Embryonic facial prominence (tissue), 1 donor: ENCODE results near the gene HHIPL1.

ENCODE experiments used
- DNase-seq: peaks from one replicate; pipeline ENCODE4 v3.0.0-alpha.2; 2016; ENCODE audit errors: extremely low spot score

The HHIPL1 gene

DNA sequence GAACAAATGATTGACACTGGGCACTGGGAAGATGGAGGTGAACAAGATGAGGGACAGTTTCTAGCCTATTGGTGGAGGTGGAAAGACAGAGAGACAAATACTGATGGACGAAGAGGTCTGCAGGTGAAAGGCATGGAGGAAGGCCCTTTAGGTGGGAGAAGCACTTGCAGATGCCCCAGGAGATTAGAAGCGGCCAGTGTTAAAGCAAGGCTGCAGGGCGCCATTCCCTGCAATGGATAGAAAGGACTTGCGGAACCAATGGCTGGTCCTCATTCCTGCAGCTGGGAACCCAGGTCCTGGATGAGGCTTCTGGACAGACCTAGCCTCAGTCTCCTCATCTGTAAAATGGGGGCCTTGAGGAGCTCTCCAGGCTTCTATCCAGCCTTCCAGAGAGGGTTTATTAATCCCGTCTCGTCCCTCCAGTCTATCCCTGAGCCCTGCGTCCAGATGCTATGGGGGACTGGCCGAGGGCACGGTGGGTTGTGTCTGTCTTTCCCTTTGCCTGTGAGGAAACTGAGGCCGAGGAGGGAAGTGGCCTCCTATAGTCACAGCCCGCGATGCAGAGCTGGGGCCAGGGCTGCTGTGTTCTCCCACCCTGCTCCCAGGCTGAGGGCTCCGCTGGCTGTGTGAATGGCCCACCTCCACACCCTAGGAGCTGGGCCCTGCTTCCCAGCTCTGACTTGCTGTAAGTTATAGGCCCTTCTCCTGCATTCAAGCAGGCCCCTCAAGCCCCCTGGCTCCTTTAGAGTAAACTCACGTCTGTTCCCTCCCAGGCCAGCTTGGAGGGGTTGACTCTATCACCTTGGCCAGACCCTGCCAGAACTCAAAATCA is 72.1 kb downstream of the HHIPL1 start:
- DNase-seq = no peak

DNA sequence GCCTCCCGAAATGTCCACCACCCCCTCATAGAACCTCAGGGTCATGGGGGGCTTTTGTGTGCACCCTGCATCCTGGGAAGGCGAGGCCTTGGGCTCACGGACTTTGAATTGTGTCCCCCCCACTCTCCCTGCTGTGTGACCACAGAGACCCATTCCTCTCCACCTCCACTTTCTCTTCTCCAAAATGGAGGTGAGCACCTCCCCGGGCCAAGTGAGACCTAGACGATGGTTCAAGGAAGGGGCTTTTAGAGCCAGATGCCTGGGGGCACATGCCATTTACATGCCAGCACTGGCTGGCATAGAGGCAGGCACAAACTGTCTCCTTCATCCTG is 72.7 kb downstream of the HHIPL1 start:
- DNase-seq = no peak

DNA sequence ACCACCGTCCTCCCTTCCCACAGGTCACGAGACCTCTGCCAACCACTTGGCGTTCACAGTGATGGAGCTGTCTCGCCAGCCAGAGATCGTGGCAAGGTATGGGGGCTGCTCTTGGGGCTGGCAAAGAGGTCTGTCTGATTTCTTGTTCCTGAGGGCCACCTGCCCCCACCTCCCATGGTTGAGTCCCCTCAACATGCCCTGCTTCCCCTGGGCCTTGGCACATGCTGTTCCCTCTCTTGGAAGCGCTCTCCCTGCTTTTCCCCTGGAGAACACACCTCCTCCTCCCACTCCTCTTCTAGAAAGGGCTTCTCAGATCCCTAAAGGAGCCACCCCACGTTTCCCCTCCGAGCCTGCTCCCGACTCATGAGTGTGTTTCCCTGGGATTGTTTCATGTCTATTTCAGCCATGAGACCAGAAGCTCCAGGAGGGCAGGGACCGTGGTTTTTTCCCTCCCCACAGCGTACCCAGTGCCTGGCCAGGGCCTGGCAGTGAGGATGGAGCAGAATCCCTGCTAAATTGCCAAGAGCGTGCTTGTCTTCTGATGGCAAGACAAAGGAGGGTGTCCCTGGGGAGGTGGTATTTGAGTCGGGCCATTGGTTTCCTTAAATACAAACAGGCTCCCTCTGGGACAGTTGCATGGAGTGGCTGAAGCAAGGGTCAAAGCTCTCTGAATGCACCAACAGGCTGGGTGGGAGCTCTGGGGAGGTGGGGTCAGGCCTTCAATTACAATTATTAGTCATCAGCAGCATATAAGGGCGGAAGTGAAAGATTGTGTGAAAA is 73.3 kb downstream of the HHIPL1 start:
- DNase-seq = no peak

DNA sequence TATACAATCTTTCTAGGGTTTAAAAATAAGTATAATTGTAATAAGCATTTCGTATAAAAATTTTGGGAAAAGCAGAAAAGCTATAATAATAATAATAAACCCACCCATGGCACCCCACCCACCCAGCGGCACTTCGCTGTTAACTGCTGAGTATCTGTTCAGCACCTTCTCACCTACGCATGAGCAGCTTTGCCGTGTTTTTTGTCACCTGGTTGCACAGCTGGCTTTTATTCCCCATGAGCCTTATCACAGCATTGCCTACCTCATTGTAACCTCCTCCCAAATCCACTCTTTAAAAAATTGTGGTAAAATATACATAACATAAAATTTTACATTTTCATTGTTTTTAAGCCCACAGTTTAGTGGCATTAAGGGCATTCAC is 73.9 kb downstream of the HHIPL1 start:
- no peak for DNase-seq

DNA sequence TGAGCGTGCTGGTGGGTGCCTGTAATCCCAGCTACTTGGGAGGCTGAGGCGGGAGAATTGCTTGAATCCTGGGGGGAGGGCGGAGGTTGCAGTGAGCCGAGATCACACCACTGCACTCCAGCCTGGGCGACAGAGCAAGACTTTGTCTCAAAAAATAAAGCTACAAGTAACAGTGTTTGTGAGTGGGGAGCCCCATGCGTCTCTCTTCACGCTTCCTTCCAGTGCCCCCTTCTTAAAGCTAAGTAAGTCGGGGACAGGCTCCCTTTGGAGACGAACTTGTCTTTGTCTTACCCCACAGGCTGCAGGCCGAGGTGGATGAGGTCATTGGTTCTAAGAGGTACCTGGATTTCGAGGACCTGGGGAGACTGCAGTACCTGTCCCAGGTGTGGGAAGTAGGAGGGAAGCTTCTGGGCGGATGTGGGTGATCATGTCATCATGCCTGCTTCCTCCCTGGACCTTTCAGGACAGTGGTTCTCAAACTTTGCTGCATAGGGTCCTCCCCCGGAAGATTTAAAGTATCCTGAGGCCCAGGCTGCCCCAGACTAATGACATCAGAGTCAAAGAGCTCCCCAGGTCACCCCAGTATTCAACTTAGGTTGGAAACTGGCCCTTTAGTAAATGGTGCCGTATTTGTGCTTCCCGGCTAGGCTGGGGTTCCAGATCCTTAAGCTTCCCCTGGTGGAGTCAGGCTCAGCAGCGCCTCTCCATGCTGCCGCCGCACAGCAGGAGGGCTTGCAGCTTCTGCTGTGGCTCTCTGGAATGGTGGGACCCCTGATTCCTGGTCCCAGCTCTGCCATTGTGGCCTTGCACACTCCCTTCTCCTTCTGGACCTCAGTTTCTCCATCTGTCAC is 76.2 kb downstream of the HHIPL1 start:
- DNase-seq = no peak

DNA sequence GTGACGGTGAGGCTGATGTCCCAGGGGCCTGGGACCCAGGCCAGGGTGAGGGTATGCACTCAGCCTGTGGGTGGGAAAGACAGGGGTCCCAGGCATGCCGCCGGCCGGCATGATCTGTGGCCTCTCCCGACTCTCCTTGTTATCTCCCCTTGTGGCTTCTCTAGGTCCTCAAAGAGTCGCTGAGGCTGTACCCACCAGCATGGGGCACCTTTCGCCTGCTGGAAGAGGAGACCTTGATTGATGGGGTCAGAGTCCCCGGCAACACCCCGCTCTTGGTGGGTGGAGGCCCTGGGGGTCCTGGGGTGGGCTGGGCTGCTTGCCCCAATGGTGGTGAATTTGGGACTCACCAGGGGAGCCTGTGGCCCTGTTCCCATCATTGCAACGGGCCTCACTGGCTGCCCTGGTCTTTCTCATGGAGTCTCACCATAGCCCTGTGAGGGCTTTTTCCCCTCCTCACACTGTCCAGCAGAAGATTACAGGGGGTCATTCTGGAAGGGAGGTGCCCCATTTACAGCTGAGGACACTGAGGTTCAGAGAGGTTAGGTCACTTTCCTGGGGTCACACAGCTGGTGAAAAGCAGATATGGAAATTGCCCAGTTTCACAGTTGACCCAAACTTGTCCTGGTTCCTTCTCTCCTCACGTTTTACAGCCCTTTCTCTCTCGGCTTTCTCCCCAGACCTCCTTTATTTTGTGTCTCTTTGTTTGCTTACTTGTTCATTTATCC is 77.0 kb downstream of the HHIPL1 start:
- no peak for DNase-seq

DNA sequence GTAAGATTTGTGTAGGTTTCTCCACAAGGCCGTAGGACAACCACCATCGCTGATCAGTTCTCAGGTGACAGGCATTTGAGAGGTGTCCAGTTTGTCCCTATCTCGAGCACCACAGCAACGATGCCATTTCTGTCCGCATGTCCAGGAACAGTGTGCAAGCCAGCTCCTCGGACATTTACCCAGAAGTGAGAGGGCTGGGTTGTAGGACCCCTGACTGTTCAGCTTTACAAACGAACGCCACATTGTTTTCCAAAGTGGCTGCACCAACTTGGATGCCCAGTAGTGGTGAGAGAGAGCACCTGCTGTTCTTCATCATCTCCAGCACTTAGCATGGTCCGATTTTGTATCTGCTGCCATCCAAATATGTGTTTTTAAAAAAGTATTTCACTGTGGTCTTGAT is 77.8 kb downstream of the HHIPL1 start:
- DNase-seq = no peak

DNA sequence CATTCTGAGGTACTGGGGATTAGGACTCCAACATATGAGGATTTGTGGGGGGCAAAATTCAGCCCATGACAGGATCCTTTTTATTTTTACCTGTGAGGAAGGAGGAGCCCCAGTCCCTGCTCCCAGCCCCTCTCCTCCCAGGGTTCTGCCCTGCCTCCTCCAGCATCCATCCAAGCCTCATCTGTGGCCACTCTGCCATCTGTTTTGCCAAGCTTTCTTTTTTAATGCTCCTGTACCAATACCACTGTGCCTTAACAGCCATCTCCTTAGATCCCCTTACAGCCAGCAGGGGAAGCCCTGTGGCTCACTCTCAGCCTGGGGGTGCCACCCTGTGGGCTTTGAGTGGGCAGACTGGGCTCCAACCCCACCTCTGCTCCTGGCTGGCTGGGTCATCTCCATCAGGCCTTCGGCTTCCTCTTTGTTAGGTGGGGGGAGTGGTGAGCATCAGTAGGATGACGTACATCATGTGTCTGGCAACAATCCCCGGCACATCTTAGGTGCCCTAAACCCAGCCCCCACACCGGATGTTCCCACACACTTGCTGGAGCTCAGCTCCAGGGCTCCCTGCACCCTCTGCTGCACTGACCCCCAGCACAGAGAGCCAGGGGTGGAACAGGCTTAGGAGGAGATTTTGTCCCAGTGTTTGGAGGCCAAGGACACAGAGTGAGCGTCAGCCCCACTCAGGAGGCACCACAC is 79.4 kb downstream of the HHIPL1 start:
- DNase-seq = no peak

DNA sequence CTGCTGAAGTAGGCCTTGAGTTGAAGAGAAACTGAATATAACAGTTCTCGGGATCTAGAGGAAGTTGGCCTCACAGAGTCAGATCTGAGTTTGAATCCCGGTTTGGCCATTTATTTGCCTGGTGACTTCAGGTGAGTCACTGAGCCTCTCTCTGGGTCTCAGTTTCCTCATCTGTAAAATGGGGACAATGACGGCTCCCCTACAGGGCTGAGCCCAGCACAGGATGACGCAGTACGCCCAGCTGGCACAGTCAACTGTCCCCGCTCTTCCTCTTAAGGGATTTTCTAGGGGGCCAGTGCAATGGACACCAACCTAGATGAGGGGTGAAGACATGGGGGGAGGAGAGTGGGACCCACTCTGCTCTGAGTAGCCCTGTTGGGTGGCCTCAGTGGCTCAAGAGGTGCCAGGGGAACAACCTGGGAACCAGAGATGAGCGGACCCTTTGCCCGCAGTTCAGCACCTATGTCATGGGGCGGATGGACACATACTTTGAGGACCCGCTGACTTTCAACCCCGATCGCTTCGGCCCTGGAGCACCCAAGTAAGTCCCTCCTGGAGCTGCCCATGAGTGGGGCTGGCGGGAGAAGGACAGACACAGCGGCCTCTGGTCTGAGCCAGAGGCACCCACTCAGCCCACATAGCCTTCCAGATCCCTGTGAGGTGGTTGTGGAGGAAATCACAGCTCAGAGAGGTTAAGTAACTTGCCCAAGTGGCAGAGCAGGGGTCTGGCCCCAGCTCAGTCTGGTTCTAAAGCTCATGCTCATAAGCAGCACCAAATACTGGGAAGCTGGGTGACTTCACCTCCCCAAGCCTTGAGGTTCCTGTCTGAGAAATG is 80.2 kb downstream of the HHIPL1 start:
- DNase-seq = no peak

DNA sequence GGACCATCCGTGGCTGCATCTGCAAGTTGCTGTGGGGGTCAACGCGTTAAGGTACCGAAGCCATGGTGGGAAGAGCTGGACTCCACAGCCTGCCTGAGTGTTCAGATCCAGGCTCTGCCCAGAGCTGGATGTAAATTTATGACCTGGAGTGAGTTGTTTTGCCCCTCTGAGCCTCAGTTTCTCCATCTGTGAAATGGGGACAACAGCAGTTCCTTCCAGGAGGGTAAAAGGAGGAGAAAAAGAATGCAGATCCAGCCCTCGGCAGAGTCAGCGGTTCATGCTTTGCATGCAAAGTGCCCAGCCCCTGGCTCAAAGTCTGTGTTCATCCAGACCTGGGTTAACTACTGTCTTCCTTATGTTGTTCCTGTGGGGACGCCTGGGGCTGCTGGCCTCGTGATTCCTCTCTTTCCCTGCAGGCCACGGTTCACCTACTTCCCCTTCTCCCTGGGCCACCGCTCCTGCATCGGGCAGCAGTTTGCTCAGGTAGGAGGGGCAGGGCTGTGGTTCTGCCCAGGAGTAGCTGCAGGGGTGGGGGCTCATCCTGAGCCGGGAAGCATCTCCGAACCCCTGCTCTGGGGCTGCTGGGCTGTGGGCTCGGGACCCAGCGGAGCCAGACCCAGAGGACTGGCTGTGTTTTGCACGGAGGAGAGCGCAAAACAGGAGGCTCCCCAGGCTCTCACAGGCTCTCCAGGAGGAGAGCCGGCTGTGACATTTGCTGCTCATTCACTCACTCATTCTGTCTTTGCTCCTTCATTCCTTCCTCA is 81.0 kb downstream of the HHIPL1 start:
- no peak for DNase-seq

DNA sequence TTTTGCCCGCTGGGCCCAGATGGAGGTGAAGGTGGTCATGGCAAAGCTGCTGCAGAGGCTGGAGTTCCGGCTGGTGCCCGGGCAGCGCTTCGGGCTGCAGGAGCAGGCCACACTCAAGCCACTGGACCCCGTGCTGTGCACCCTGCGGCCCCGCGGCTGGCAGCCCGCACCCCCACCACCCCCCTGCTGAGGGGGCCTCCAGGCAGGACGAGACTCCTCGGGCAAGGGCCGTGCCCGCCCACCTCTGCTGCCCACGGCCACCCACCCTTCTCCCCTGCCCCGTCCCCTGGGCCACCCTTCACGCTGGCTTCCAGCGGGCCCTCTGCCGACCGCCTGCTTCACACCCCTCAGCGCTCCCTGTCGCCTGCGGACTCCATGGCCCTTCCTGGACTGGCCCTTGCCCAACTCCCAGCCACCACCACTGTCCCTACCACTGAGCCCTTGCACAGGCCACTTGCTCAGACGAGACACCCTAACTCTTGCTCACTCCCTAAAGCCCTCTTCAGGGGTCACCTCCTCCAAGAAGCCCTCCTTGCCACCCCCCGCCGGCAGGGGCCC is 81.7 kb downstream of the HHIPL1 start:
- DNase-seq = no peak

DNA sequence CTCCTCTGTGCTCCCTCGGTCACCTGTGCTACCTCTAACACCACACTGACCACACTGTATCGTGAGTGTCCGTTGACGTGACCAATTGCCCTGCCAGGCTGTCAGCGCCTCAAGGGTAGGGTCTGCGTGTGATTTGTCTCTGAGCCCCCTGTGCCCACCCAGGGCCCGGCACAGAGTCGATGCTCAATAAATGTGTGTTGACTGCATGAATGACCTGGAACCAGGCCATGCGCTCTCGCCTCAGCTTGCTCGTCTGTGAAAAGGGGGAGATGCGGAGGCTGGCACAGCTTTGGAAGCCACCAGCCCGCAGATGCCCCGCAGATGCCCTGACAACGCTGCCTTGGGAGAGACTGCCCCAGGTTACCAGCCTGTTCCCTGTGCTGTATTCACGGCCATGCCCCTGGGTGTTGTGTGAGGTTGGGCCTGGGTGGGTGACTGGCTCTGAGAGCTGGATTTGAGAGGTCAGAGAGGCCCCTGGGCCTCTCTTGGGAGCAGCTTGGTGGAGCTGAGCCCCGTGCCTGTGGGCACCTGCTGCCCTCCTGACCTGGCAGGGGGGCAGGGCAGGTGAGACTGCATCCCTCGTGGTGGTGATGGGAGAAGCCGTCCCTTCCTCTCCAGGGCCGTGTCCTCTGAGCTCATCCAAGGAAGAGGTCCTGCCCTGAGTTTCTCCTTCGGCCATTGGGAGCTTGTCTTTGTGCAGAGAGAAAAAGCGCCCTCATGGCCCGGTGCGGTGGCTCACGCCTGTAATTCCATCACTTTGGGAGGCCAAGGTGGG is 82.4 kb downstream of the HHIPL1 start:
- DNase-seq = no peak

DNA sequence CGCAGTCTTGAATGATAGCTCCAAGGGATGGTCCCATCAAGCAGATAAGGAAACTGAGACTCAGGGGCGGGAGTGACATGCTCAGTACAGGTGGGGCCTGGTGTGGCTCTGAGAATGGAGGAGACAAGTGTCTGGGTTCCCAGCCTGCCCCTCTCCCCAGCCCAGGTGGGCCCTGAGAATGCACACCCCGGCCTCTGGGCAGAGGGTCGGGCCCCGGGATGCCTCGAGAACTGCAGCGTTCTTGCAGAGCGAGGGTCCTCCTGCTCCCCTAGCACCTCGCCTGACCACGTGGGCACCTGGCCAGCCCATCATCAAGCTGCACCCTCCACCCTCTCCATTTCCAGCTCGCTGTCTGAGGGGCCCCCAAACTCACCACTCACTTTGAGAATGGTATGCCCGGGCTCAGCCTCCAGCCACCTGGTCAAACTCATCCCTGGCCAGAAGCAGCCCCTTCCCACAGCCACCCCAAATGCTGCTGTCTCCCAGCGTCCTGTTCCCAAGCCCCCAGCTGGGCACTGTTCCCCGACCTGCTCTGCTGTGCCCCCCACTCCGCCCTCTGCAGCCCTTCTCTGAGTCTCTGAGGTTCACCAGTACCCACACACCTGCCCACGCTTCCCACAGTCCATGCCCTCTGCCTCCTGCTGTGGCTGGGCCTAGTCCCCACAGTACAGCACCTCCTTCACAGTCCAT is 83.4 kb downstream of the HHIPL1 start:
- no peak for DNase-seq

DNA sequence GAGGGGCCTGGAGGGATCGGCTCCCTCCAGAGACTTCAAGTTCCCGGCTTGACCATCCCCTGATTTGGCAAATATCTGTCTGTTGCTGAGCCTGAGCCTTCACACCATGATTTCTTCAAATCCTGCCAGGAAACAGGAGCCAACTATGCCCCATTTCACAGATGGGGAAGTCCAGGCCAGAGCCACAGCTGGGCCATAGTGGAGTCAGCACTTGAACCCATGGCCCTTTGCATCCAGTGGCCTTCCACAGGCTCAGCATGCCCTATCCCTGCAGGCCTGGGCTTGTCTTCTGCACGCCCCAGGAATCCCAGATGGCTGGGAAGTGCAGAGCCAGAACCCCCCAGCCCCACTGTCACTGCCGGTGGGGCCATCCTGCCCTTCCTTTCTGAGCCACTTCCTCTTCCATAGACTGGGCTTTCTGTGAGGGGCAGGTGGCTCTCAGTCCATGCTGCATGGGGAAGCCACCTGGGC is 84.1 kb downstream of the HHIPL1 start:
- DNase-seq = no peak
